NCI-H2107 treated with DMSO at 0.1 percent for 48 hours (cell line): ENCODE results near the gene SLC35B3.
"Not testable (repeated sequence)": the region's sequence is repeated elsewhere in the genome, so short reads cannot be mapped to it uniquely, and the experiment has no call there.

Source experiments
- DNase-seq: peaks from one replicate; lab custom pipeline; 2025; ENCODE audit not compliant: unreplicated experiment; lab: John Stamatoyannopoulos, UW

Gene SLC35B3

DNA sequence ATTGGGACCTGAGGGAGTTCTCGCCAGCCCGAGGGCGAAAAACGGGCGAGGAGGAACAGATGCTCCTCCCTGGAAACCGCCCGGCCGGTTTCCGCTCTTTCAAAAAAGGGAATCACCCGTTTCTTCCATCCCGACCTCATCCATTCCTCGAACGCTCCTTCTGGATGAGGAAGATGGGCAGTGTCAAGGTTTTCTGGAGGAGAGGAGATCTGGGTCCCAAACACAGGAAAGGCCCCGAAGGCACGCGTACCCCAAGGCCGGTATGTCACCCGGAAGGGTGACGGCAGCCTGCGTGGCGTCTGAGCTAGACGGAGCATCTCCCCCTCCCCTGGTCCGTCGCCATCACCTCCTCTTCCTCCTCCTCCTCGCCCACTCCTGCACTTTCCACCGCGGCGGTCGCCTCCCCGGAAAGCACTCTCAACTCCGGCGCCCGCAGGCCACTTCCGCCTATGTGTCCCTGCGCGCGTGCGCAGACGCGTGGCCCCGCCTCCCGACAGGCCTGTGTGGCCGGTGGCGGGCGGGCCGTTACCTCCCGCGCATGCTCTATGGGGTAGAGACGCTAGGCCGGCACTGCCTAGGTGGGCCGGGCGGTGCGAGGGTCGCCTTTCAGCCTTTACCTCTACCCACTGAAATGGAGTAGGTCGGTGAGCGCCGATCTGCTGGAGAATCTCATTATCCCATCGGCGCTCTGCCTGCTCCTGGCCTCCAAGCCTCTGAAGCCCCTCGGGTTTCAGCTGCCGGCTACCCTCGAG, at the start of gene SLC35B3:
TSS of gene SLC35B3 (minus strand) at position 453 of the 752 bp plus-strand sequence.
- peak; percentile 47 for DNase-seq

GRCh38 chr6:8483650-8484049, 48.3 kb upstream of the SLC35B3 start:
- DNase-seq, result no peak

- DNase-seq, result no peak
These were observed 46.4 kb upstream of the SLC35B3 start for GRCh38 chr6:8481727-8482126.

- no peak for DNase-seq
These were observed 43.1 kb upstream of the SLC35B3 start for GRCh38 chr6:8478418-8478817.

- DNase-seq, result no peak
These were observed 41.3 kb upstream of the SLC35B3 start for GRCh38 chr6:8476656-8477055.

DNA sequence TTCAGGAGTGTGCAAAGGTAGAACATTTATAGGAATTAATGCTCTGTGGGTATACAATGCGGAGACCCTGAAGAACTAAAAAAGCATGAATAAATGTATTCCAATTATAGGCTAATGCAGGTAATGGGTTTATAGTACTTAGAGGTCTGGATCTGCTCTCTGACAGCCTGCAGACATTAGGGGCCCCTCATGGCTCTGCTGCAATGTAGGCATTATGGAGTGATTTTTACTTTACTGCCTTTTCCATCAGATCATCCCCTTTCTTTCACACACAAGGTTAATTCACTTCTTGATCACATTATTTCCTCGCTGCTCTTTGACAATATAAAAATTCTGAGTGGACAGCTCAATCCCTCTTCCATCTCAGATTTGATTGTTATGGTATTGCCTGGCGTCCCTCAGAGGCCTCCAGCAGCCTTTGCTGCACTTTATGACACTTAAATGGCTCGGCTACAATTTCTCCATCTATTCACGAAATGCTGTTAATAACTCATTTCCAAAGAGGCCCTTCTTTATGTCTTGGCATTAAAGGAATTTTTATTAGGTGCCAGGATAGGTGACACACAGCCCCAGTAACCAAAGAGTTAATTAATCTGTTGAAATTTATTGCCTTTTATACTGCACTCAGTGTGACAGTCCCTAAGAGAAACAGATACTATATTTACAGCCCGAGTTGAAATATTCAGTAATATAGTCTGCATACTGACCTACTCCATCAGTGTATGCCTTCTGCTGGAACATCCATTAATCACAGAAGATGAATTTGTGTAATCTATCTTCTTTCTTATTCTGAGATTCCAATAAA, 33.4 kb upstream of the SLC35B3 start:
- DNase-seq, result no peak

- no peak for DNase-seq
These were observed 27.3 kb upstream of the SLC35B3 start for GRCh38 chr6:8462694-8463093.

- no peak for DNase-seq
These were observed 26.8 kb upstream of the SLC35B3 start for GRCh38 chr6:8462169-8462568.

GRCh38 chr6:8446391-8446790, 11.0 kb upstream of the SLC35B3 start:
- no peak for DNase-seq

DNA sequence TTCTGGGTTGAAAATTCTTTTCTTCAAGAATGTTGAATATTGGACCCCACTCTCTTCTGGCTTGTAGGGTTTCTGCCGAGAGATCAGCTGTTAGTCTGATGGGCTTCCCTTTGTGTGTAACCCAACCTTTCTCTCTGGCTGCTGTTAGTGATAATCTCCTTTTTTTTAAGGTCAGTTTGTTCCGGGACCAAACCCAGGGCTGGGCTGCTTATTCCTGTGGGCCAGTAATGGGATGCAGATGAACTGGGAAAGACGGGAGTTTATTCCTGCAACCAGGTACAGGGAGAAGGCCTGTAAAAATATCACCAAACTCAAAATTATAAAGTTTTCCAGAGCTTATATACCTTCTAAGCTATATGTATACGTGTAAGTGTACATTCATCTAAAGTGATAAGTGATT, 10.6 kb upstream of the SLC35B3 start:
- DNase-seq, result not testable (repeated sequence)

DNA sequence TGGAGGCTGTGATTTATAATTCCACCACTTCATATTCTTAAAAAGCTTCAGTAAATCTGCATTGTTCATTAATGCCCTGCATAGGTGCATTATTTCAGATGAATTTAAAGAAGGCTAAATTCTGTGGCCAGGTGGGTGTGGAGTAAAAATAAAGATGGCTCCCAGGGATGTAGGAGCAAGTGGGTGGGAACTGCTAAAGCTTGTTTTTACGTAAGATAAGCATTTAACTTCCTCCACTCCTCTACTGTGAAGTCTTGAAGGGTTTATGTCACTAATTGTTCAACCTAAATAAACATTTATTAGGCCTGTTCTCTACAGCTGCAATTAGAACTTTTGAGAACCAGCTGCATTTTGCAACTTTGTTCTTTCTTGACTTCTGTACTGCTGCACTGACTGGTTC, 6.8 kb upstream of the SLC35B3 start:
- no peak for DNase-seq

GRCh38 chr6:8441452-8441851, 6.1 kb upstream of the SLC35B3 start:
- DNase-seq, result no peak

DNA sequence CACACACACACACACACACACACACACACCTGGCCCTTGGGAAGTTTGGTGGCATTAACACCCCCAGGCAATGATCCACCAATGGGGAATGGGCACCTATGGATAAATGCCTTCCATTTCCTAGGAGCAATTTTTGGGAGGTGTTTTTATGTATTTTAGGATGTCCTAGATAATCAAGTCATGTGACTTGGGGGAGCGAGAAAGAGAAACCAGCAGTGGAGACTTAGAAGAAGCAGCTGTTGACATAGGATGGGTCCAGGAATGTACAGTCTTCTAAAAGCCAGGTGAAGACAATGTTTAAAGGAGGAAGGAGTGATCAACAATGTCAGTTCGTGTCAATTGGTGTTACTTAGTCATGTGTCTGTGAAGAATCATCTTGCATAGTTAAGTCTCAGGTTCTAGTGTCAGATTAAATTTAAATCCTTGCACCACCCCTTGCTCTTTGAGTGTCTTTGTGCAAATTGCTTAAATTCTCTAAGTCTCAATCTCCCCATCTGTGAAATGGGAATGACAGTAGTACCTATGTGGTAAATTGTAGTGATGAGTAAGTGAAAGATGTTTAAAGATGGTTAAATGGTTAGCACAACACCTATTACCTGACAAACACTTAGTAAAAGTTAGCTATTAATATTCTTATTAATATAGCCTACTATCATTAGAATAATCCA, 4.4 kb upstream of the SLC35B3 start:
- DNase-seq, result no peak

DNA sequence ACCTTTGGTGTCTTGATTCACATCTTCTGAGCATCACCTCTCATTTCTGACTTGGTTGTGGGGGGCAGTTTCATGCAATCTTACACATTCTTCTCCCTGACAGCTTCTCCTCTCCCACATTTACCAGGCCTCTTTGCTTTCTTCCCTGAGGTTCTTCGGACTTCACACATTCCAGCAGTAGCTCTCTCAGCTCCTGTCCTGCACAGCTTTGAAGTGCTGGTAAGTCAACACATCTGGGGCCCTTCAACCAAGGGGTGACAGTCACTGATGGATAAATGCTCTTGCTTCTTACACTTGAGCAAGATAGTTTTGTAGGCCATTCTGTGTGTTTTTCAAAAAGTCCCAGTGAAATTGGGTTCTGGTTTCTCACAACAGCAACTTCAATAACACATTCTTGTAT, 2.5 kb upstream of the SLC35B3 start:
- DNase-seq, result no peak

DNA sequence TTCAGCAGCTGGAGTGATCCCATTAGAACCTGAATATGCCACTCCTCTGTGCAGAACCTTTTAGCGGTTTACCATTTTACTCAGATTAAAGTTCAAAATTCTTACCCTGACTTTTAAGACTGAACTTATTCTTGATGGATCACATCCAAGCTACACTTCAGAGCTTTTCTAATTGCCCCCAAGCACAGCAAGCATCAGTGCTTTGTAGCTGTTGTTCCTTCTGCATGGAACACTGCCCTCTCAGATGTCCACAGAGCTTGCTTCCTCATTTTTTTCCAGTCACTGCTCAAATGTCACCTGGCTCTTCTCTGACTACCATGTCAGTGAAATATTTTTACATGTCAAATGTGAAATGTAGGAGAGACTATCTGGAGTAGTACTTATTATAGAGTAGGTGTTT, 1.6 kb upstream of the SLC35B3 start:
- no peak for DNase-seq

- no peak for DNase-seq
These were observed 462 bp upstream of the SLC35B3 start for GRCh38 chr6:8435845-8436168.

DNA sequence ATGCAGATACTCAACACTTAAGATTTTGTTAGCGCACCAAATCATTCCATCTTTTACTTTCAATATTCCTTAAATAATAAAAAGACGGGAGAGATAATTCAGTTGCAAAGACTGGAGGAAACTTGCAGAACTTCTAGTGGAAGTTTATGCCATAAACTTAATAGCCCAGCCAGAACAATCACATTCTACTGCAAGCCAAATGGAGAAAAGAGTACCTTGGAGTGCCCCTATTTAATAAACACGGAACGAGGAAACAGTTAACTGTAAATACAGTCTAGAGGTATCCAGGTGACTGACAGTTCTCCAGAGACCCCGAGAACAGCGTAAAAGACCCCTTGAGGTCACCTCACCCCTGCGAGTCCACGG, 635 bp downstream of the SLC35B3 start:
- DNase-seq, result no peak

GRCh38 chr6:8432614-8433013, 2.7 kb downstream of the SLC35B3 start:
- DNase-seq, result no peak

DNA sequence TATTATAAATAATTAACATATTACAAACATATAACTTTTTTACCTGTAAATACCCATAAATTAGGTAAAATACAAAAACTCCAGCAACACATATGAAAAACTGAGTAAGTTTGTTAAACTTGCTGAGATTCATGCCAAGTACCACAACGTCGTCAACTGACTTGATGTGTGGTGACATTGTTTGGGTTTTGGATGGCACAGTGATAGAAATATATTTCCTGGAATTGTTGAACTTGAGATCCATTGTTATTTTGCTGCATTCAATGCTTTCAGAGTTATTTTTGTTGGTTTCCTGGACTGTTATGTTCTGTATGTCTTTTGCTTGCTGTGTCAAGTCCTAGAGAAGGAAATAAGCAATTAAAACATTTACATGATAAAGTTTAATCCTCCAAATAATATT, 5.5 kb downstream of the SLC35B3 start:
- no peak for DNase-seq

DNA sequence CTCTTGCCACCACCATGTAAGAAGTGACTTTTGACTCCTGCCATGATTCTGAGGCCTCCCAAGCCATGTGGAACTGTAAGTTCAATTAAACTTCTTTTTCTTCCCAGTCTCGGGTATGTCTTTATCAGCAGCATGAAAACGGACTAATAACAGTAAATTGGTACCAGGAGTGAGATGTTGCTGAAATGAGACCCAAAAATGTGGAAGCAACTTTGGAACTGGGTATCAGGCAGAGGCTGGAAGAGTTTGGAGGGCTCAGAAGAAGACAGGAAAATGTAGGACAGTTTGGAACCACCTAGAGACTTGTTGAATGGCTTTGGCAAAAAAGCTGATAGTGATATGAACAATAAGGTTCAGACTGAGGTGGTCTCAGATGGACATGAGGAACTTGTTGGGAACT, 8.8 kb downstream of the SLC35B3 start:
- DNase-seq, result not testable (repeated sequence)

- DNase-seq, result no peak
These were observed 15.2 kb downstream of the SLC35B3 start for GRCh38 chr6:8420031-8420588.

GRCh38 chr6:8415913-8416312, 19.4 kb downstream of the SLC35B3 start:
- no peak for DNase-seq
